IPS DF 6.9 (cell line): ENCODE measurements around the gene CYTH4.
"Not testable (repeated sequence)": the region's sequence is repeated elsewhere in the genome, so short reads cannot be mapped to it uniquely, and the experiment has no call there.

ENCODE experiments used
- DNase-seq: peaks from one replicate; pipeline ENCODE4 v3.0.0-alpha.2; 2013; ENCODE audit warnings: low read depth, low spot score
- H3K27ac ChIP-seq: one replicate; pipeline ENCODE4 v1.5.1; 2013; ENCODE audit warnings: low read length, control low read depth
- H3K27me3 ChIP-seq: 2 replicates; pipeline ENCODE4 v1.6.1; 2013; ENCODE audit warnings: mild to moderate bottlenecking, low read length; ENCODE audit not compliant: control insufficient read depth, insufficient read depth
- H3K36me3 ChIP-seq: 2 replicates; pipeline ENCODE4 v1.6.1; 2013; ENCODE audit warnings: low read length; ENCODE audit not compliant: control insufficient read depth, insufficient read depth
- H3K4me1 ChIP-seq: 2 replicates; pipeline ENCODE4 v1.6.1; 2013; ENCODE audit warnings: low read length; ENCODE audit not compliant: control insufficient read depth, insufficient read depth
- H3K4me3 ChIP-seq: 2 replicates; pipeline ENCODE4 v1.5.1; 2013; ENCODE audit warnings: mild to moderate bottlenecking, low read length
- H3K9me3 ChIP-seq: 2 replicates; pipeline ENCODE4 v1.6.1; 2013; ENCODE audit warnings: low read length, inconsistent platforms; ENCODE audit not compliant: control insufficient read depth, insufficient read depth
- WGBS: extraction: QIAGEN DNeasy Blood & Tissue Kit; methylation state at CpG from one replicate; pipeline ENCODE4 v1.1.7; 2013; ENCODE audit warnings: mixed read lengths, missing lambda C conversion rate; ENCODE audit not compliant: insufficient read length, insufficient coverage; 5-methylcytosine and 5-hydroxymethylcytosine counted together

The CYTH4 gene

DNA sequence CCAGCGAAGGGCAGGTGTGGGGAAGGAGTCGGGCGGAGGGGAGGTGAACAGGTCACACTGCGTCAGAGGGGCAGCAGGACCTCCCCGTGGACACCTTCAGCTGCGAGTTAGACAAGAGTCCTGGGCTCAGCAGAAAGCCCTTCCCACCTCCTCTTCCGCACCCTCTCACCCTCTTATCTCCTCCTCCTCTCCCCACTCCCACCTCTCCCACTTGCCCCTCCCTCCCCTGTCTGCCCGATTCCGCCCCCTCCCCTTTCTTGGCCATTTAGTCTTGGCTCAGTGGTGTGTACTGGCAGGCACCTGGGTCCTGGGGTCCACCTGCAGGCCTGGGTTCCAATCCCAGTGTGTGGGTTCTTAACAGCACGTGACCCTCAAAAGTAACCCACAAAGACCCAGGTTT, 37.2 kb downstream of the CYTH4 start:
- Histone ChIP-seq H3K4me1 (peaks cover 4% of the 10 kb centered on the region; the same call in 1 of the 2 replicates), H3K9me3 (no peaks in the 10 kb centered on the region), H3K27ac (no peak overlapping the region), H3K4me3 (no peak overlapping the region), H3K27me3 (peaks cover 2% of the 10 kb centered on the region; the same call in 1 of the 2 replicates), H3K36me3 (no peaks in the 10 kb centered on the region)
- WGBS: no CpG with 5 or more reads among the region's 10 CpGs
- no peak for DNase-seq

DNA sequence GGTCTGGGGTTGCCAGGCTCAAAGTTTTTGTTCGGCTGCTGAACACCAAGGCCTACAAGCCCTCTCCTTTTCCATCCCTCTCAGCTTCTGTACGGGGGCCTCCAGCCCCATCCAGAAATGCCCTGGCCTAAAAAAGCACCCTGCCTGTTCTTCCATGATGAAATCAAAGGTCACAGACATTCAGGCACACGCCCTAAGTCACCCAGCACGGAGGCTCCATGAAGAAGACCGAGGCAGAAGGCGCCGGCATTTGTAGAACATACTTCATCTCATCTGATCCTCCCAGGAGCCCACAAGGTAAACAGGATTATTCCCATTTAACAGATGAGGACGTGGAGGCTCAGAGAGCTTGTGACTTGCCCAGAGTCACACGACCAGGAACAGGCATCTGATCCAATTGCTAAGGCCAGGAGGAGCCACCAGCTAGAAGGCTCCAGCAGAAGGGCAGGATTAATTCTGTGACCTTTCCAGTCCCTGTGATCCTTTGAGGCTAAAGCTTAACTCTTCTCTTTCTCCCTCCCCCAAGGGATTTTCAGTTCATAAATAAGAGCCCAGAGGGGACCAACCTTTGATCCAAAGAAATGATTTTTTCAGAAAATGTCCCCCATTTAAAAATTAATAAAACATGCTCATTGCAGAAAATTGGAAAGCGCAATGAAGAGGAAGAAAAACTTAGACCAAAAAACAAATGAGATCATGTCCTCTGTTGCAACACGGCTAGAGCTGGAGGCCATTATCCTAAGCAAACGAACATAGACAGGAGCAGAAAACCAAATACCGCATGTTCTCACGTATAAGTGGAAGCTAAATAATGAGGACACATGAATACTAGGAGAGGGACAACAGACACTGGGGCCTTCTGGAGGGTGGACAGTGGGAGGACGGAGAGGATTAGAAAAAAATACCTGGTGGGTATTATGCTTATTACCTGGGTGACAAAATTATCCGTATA, 38.7 kb downstream of the CYTH4 start:
- no peak overlapping the region for H3K27ac ChIP-seq
- no peaks in the 10 kb centered on the region for H3K36me3 ChIP-seq
- H3K9me3 ChIP-seq: no peaks in the 10 kb centered on the region
- peaks cover 8% of the 10 kb centered on the region; the same call in 1 of the 2 replicates for H3K4me1 ChIP-seq
- no peak overlapping the region for H3K4me3 ChIP-seq
- H3K27me3 ChIP-seq: peaks cover 7% of the 10 kb centered on the region; the same call in 1 of the 2 replicates
- WGBS: no CpG with 5 or more reads among the region's 16 CpGs
- no peak for DNase-seq

DNA sequence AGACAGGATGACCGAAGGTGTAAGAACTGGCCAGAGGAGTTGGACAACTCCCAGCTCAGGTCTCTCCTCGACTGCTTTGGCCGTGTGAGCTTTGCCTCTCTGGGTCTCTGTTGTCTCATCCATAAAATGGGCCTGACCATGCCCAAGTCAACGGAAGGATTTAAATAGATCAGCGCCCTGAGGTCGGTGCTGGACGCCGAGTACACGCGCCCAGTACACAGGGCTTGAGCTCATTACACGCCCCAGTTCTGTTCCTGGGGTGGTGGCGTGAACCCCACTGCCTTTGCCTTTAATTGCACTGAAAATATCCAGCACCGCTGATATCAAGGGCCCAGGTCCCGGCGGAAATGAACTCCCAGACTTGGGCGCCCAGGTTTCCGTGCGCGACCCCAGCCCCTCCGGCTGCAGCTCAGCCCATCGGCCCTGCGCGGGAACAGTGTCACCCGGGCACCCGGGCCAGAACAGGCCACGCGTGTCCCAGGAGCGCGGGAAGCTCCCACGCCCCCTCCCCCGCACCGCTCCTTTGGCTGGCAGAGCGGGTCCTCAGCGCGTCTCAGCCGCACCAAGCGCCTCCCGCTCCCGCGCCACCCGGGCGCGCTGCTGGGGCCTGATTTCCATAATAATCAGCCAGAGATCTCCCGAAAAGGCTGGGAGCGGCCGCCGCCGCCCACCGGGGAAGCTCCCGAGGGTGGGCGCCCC, 42.2 kb downstream of the CYTH4 start:
- Histone ChIP-seq H3K4me1 (peaks cover 10% of the 10 kb centered on the region), H3K27ac (no peak overlapping the region), H3K27me3 (peaks cover 7% of the 10 kb centered on the region; the same call in 1 of the 2 replicates), H3K4me3 (peak overlapping the region; percentile 21; the same call in 1 of the 2 replicates), H3K9me3 (no peaks in the 10 kb centered on the region), H3K36me3 (no peaks in the 10 kb centered on the region)
- WGBS: no CpG with 5 or more reads among the region's 51 CpGs
- DNase-seq: no peak

DNA sequence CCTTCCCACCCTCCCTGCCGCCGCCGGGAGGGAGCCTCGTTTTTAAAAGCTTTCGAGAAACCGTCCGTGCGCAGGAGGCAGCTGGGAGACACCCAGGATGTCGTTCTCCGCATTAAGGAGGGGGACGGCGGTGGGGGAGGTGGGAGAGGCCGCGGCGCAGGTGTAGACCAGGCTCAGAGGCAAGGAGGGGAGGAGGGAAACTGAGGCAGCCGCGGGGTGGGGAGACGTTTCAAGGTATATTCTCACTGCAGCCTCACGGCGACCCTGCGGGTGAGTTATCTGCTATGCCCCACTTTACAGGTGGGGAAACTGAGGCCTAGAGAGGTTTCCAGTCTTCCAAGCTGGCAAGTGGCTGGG, 42.7 kb downstream of the CYTH4 start:
- Histone ChIP-seq H3K27ac (no peak overlapping the region), H3K36me3 (no peaks in the 10 kb centered on the region), H3K9me3 (no peaks in the 10 kb centered on the region), H3K27me3 (peaks cover 7% of the 10 kb centered on the region; the same call in 1 of the 2 replicates), H3K4me3 (no peak overlapping the region; the same call in 1 of the 2 replicates), H3K4me1 (peaks cover 10% of the 10 kb centered on the region)
- WGBS: no CpG with 5 or more reads among the region's 21 CpGs
- DNase-seq: no peak

DNA sequence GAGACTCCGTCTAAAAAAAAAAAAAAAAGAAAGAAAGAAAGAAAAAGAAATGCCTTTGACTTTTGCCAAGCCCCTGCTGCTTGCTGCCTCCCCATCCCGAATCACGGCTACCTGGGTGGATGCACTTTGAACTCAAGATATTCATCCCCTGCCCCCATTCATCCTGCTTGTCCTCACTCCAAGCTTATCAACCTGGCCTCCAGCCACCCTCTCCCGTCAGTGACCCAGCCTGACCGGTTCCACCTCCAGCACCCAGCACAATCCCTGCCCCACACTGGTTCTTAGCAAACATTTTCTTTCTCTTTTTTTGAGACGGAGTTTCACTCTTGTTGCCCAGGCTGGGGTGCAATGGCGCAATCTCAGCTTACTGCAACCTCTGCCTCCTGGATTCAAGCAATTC, 44.4 kb downstream of the CYTH4 start:
- Histone ChIP-seq H3K27me3 (peaks cover 7% of the 10 kb centered on the region; the same call in 1 of the 2 replicates), H3K9me3 (no peaks in the 10 kb centered on the region), H3K4me3 (no peak overlapping the region), H3K36me3 (no peaks in the 10 kb centered on the region), H3K27ac (no peak overlapping the region), H3K4me1 (peaks cover 13% of the 10 kb centered on the region)
- WGBS: no CpG with 5 or more reads among the region's 7 CpGs
- DNase-seq: no peak

DNA sequence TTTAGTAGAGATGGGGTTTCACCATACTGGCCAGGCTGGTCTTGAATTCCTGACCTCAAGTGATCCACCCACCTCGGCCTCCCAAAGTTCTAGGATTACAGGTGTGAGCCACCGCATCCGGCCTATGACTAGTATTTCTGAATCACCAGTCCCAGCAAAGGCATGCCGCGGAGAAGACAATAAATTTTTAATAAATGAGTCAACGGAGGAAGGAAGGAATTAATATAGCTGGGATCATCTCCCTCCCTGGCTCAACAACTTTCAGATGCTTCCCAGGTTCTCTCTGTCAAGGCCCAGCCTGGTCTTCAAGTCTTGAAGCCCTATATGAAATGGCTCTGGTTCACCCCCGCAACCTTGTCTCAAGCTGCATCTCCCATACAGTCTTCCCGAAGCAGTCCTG, 45.7 kb downstream of the CYTH4 start:
- Histone ChIP-seq H3K36me3 (no peaks in the 10 kb centered on the region), H3K4me3 (no peak overlapping the region), H3K9me3 (no peaks in the 10 kb centered on the region), H3K4me1 (peaks cover 13% of the 10 kb centered on the region), H3K27me3 (peaks cover 7% of the 10 kb centered on the region; the same call in 1 of the 2 replicates), H3K27ac (no peak overlapping the region)
- no CpG with 5 or more reads among the region's 8 CpGs for WGBS
- no peak for DNase-seq

DNA sequence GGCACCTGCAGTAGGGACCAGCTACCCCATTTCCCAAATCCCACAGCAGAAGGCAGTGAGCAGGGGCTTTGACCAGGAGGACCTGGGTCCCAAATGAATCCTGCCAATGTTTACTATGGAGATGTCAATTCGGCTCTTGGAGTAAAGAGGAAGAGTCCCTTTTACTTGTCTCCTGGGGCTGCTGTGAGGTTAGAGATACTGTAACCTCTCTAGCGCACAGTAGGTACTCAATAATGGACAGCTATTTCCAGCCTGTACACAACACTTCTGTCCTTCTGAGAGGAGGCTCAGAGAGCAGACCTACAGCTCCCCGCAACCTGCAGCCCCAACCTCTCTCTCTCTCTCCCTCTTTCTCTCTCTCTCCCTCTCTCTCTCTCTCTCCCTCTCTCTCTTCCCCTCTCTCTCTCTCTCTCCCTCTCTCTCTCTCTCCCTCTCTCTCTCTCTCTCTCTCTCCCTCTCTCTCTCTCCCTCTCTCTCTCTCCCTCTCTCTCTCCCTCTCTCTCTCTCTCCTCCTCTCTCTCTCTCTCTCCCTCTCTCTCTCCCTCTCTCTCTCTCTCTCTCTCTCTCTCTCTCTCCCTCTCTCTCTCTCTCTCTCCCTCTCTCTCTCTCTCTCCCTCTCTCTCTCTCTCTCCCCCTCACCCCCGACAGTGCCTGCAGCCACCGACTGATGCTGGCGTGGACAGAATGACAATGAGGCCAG, 46.4 kb downstream of the CYTH4 start:
- H3K4me1 ChIP-seq: peaks cover 13% of the 10 kb centered on the region

DNA sequence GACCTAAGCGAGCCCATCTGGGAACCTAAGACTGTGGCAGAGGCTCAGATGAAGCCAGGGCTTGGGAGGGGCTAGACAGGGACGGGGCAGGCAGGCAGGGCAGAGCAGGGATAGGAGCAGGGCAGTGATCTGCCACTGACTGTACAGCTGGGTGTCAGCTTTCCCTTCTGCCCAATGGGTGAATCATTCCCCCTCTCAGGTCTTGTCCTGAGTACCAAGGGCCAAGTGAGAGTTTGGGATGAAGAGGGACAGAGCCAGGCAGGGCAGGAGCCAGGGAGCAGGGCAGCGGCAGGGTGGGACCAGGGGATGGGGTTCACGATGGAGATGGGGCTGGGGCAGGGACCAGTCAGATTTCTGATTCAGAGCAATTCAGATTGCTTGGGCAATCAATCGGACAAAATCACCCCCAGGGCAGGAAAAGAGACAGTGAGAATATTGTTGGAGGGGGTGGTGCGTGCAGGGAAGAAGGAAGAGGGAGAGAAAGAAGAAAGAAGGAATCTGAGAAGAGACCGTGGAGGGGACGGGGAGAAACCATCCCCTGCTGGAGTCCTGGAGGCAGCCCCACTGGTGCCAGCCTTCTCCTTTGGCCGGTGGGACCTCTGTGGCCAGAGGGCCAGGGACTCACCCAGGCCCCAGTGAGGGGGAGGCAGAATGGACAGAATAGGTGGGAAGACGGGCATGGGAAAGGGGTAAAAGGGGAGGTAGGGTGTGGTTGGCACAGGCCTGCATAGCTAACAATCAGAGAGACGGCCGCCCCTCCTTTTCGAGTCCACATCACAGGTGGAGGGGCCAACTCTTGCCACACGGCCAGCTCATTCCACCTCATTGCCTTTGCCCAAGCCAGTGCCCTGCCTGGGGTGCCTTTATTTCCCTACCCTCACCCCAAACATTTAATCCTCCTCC, 47.2 kb downstream of the CYTH4 start:
- H3K4me3 ChIP-seq: no peak overlapping the region; the same call in 1 of the 2 replicates
- no peak overlapping the region for H3K27ac ChIP-seq
- peaks cover 10% of the 10 kb centered on the region for H3K4me1 ChIP-seq
- no peak for DNase-seq
- no peaks in the 10 kb centered on the region for H3K36me3 ChIP-seq
- peaks cover 8% of the 10 kb centered on the region for H3K27me3 ChIP-seq
- no peaks in the 10 kb centered on the region for H3K9me3 ChIP-seq
- no CpG with 5 or more reads among the region's 14 CpGs for WGBS

More for the DNA sequence above, 46.4 kb downstream of the CYTH4 start:
- not testable (repeated sequence) for H3K27me3 ChIP-seq, H3K27ac ChIP-seq, H3K36me3 ChIP-seq, DNase-seq, H3K4me3 ChIP-seq, H3K9me3 ChIP-seq
- WGBS: no CpG with 5 or more reads among the region's 6 CpGs

DNA sequence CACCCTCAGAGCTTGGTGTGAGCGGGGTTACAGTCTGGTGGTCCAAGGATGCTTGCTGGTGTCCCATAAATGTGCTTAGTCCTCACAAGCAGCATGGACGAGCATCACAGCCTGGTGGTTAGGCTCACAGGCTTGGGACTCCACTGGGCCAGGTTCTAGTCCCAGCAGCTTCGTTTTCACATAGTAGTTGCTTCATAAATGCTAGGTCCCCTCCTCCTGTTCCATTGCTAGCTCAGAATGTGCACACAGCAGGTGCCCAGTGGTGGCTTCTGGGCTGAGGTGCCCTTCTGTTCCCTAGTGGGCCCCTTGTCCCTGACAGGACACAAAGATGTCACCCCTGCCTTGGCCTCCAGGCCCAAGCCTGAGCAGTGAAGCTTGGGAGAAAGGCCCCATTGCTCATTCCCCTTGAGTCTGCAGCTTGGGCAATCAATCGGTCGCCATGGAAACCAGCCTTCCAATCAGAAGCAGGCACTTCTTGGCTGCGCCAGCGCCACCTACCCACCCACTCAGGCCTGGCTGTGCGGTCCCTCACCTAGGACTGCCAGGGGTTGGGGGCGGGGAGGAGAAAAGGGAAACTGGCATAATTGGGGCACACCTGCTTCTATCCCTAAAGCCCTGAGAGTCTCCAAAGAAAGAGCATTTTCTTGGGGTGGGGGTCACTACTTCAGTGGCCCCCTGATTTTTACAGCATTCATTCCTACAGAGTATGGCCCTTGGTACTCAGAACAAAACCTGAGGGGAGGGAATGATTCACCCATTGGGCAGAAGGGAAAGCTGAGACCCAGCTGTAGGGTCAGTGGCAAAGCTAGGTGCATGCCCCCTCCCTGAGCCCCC, 48.1 kb downstream of the CYTH4 start:
- peaks cover 4% of the 10 kb centered on the region for H3K27me3 ChIP-seq
- H3K27ac ChIP-seq: no peak overlapping the region
- WGBS: no CpG with 5 or more reads among the region's 9 CpGs
- no peaks in the 10 kb centered on the region for H3K9me3 ChIP-seq
- peaks cover 6% of the 10 kb centered on the region for H3K4me1 ChIP-seq
- peak; percentile 91 for DNase-seq
- no peak overlapping the region for H3K4me3 ChIP-seq
- no peaks in the 10 kb centered on the region for H3K36me3 ChIP-seq
